HG02759 (cell line): ENCODE data around the gene ASF1B.
"Not testable (repeated sequence)": the region's sequence is repeated elsewhere in the genome, so short reads cannot be mapped to it uniquely, and the experiment has no call there.

ENCODE experiments used
- ATAC-seq: cut with Tn5 transposase; IDR thresholded peaks from one replicate; pipeline ENCODE4 v1.9.1; 2021; ENCODE audit warnings: mild to moderate bottlenecking, moderate library complexity; ENCODE audit not compliant: unreplicated experiment

Gene ASF1B

GRCh38 chr19:14136509-14137281 is at the start of gene ASF1B:
Gene ASF1B (minus strand): TSS chr19:14136589. CDS start chr19:14136456, 133 bp downstream.
- peak; percentile 82 for ATAC-seq

GRCh38 chr19:14185691-14186090 is 49.3 kb upstream of the ASF1B start:
- ATAC-seq, result not testable (repeated sequence)

GRCh38 chr19:14185158-14185557 is 48.8 kb upstream of the ASF1B start:
- ATAC-seq, result no peak

- no peak for ATAC-seq
Observed at GRCh38 chr19:14183741-14184350, 47.5 kb upstream of the ASF1B start.

- no peak for ATAC-seq
Observed at GRCh38 chr19:14182476-14182875, 46.1 kb upstream of the ASF1B start.

GRCh38 chr19:14181906-14182305 is 45.5 kb upstream of the ASF1B start:
- no peak for ATAC-seq

GRCh38 chr19:14181199-14181598 is 44.8 kb upstream of the ASF1B start:
- not testable (repeated sequence) for ATAC-seq

GRCh38 chr19:14177496-14178074 is 41.2 kb upstream of the ASF1B start:
- ATAC-seq, result no peak

GRCh38 chr19:14175351-14175792 is 39.0 kb upstream of the ASF1B start:
- ATAC-seq, result no peak

- ATAC-seq, result no peak
Observed at GRCh38 chr19:14174883-14175282, 38.5 kb upstream of the ASF1B start.

- no peak for ATAC-seq
Observed at GRCh38 chr19:14168993-14169392, 32.6 kb upstream of the ASF1B start.

- ATAC-seq, result no peak
Observed at GRCh38 chr19:14168259-14168972, 32.0 kb upstream of the ASF1B start.

GRCh38 chr19:14167576-14168138 is 31.3 kb upstream of the ASF1B start:
- no peak for ATAC-seq

- no peak for ATAC-seq
Observed at GRCh38 chr19:14166999-14167575, 30.7 kb upstream of the ASF1B start.

- ATAC-seq, result no peak
Observed at GRCh38 chr19:14165990-14166830, 29.8 kb upstream of the ASF1B start.

GRCh38 chr19:14164724-14165493 is 28.5 kb upstream of the ASF1B start:
- ATAC-seq, result no peak

GRCh38 chr19:14164082-14164481 is 27.7 kb upstream of the ASF1B start:
- ATAC-seq, result no peak

GRCh38 chr19:14162871-14163297 is 26.5 kb upstream of the ASF1B start:
- ATAC-seq, result no peak

GRCh38 chr19:14161305-14161704 is 24.9 kb upstream of the ASF1B start:
- ATAC-seq, result no peak
